Panc1 (cell line): Measurements from ENCODE around the gene C12orf50.

Source experiments
- POLR2AphosphoS5 ChIP-seq: IDR thresholded peaks from 2 replicates; pipeline ENCODE4 v1.6.1; 2012; ENCODE audit warnings: mild to moderate bottlenecking, low read depth, low read length, moderate library complexity
- TCF7L2 ChIP-seq: IDR thresholded peaks from 2 replicates; pipeline ENCODE4 v1.6.1; 2011; ENCODE audit warnings: mild to moderate bottlenecking, low read depth, low read length, inconsistent platforms
- TF ChIP-seq, protein P1 (sequence below): fragments of 450-650 bp; IDR thresholded peaks from 2 replicates; pipeline ENCODE4 v1.5.1; 2017; ENCODE audit warnings: mild to moderate bottlenecking
- TF ChIP-seq, protein P2 (sequence below), 2 experiments: IDR thresholded peaks; 2 replicates each; pipeline ENCODE4 v1.6.1; 2011 to 2012; ENCODE audit warnings: low read depth in 2 of 2, control low read depth in 1 of 2, low read length in 1 of 2, mild to moderate bottlenecking in 1 of 2, moderate library complexity in 1 of 2; ENCODE audit not compliant: insufficient read depth in 1 of 2

DNA sequence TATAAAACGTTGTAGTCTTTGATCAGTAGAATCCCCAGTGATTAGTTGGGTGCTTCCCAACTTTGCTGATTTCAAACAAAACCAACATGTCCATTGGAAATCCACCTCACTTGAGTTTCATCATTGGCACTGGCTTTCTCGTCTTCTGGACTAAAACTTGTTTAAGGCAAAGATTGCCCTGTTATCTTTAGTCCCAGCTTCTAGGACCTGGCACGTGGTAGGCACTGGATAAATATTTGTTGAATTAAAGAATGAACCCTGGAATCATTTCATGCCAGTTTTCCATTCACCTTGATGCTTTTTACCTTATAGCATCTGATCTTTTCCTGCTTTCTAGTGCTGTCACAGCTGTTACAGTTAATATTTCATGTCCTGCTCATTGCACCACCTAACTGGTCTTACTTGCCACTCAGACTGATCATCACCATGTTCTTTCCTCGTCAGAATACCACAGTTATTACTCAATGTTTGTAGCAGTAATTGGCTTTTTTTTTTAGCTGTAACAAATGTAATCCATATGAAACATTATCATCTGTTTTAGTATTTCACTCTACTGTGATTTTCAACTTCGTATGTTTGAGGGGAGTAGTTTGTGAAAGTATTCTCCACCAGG is 7.3 kb upstream of the C12orf50 start:
- TF ChIP-seq, protein P1, sequence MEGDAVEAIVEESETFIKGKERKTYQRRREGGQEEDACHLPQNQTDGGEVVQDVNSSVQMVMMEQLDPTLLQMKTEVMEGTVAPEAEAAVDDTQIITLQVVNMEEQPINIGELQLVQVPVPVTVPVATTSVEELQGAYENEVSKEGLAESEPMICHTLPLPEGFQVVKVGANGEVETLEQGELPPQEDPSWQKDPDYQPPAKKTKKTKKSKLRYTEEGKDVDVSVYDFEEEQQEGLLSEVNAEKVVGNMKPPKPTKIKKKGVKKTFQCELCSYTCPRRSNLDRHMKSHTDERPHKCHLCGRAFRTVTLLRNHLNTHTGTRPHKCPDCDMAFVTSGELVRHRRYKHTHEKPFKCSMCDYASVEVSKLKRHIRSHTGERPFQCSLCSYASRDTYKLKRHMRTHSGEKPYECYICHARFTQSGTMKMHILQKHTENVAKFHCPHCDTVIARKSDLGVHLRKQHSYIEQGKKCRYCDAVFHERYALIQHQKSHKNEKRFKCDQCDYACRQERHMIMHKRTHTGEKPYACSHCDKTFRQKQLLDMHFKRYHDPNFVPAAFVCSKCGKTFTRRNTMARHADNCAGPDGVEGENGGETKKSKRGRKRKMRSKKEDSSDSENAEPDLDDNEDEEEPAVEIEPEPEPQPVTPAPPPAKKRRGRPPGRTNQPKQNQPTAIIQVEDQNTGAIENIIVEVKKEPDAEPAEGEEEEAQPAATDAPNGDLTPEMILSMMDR, result no peak
- TF ChIP-seq POLR2AphosphoS5 (no peak), TCF7L2 (no peak)
- TF ChIP-seq, protein P2, sequence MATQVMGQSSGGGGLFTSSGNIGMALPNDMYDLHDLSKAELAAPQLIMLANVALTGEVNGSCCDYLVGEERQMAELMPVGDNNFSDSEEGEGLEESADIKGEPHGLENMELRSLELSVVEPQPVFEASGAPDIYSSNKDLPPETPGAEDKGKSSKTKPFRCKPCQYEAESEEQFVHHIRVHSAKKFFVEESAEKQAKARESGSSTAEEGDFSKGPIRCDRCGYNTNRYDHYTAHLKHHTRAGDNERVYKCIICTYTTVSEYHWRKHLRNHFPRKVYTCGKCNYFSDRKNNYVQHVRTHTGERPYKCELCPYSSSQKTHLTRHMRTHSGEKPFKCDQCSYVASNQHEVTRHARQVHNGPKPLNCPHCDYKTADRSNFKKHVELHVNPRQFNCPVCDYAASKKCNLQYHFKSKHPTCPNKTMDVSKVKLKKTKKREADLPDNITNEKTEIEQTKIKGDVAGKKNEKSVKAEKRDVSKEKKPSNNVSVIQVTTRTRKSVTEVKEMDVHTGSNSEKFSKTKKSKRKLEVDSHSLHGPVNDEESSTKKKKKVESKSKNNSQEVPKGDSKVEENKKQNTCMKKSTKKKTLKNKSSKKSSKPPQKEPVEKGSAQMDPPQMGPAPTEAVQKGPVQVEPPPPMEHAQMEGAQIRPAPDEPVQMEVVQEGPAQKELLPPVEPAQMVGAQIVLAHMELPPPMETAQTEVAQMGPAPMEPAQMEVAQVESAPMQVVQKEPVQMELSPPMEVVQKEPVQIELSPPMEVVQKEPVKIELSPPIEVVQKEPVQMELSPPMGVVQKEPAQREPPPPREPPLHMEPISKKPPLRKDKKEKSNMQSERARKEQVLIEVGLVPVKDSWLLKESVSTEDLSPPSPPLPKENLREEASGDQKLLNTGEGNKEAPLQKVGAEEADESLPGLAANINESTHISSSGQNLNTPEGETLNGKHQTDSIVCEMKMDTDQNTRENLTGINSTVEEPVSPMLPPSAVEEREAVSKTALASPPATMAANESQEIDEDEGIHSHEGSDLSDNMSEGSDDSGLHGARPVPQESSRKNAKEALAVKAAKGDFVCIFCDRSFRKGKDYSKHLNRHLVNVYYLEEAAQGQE (IDR thresholded peaks at IDR 0.05; ENCODE audit: insufficient read depth in 1 of 2, low read depth in 2 of 2, low read length in 1 of 2), result no peak
